Fibroblast of mammary gland (primary cell): ENCODE results near the gene ATP6V1B1.

ENCODE experiments used
- DNase-seq: peaks from one replicate; pipeline ENCODE4 v3.0.0-alpha.2; 2010; ENCODE audit warnings: low read depth
- H3K4me3 ChIP-seq: 2 replicates; pipeline ENCODE4 v1.5.1; 2011; ENCODE audit warnings: low read depth, mild to moderate bottlenecking, low read length, moderate library complexity; ENCODE audit not compliant: control insufficient read depth
- CTCF ChIP-seq: conservative IDR thresholded peaks from 2 replicates; pipeline ENCODE4 v1.5.1; 2011; ENCODE audit warnings: low read depth, low read length, inconsistent platforms; ENCODE audit not compliant: control insufficient read depth, insufficient read depth

Gene ATP6V1B1

DNA sequence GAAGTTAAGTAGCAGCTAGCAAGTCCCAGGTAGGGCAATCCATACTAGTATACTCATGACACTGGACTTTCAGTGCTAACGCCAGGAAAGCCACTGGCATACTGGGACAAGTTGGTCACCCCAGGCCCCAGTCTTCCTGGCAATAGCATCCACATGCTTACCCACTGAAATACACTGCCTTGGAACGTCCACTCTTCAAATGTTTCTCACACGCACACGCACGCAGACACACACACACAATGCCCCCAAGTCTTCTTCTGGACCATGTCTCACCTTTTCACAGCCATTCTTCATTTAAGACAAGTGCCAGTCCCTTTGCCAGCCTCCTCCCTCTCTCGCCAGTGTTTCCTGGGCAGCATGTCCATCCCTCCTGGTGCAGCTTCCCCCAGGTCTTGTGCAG, 67.7 kb downstream of the ATP6V1B1 start:
- no peak for DNase-seq
- no peak overlapping the region for H3K4me3 ChIP-seq
- TF ChIP-seq CTCF: no peak

DNA sequence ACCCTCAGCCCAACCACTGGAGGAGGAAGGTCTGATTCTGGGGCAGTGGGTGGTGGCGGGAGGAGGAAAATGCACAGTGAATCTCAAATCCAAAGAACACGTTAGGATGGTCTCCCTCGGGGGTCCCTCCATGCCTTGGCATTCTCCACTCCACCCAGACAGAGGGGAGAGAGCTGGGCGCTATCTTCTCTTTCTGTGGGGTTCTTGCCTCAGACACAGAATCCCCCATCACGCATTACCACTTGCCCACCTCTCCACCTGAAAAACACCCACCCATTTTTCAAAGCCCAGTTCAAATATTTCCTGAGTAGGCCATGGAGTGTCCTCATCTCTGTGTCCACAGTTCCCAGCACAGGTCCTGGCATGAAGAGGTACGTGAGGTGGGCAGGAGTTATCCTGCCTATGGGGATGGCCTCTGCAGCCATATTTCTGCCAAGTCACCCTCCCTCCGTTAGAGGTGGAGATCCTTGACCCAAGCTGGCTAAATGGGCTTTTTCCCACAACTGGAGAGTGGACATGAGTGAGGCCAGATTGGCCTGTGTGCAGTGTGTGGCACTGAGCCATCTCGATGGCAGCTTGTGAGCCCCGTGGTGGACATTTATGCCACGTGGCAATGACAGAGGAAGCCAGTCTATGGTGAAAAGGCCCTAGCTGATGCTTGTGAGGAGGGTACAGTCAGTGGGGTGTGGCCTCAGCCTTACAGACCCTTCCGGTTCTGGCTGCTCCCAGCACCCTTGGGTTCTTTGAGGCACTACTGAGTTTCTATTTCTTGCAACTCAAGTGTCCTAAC, 68.5 kb downstream of the ATP6V1B1 start:
- no peak for DNase-seq
- no peak for TF ChIP-seq CTCF
- H3K4me3 ChIP-seq: no peak overlapping the region

- no peak overlapping the region for H3K4me3 ChIP-seq
- no peak for TF ChIP-seq CTCF
- no peak for DNase-seq
These were observed 69.2 kb downstream of the ATP6V1B1 start for GRCh38 chr2:71004857-71005256.

- no peak for TF ChIP-seq CTCF
- no peak for DNase-seq
- no peak overlapping the region for H3K4me3 ChIP-seq
These were observed 69.8 kb downstream of the ATP6V1B1 start for GRCh38 chr2:71005271-71006202.

DNA sequence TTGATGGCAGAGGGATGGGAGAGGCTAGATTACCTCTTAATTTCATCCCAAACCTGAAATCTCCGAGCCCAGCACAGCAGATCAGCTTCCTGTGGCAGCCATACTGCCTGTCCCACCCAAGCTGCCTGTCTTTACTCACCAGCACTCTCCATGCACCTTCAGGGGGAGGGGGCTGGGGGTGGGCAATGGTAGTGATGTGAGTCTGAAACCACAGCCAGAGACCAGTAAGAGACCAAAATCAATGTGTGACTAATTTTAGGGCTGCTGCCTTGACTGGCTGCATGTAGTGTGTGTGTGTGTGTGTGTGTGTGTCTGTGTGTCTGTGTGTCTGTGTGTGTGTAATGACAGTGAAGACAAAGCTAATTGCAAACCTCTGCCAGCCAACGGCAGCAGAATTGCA, 70.6 kb downstream of the ATP6V1B1 start:
- TF ChIP-seq CTCF: no peak
- no peak overlapping the region for H3K4me3 ChIP-seq
- no peak for DNase-seq

DNA sequence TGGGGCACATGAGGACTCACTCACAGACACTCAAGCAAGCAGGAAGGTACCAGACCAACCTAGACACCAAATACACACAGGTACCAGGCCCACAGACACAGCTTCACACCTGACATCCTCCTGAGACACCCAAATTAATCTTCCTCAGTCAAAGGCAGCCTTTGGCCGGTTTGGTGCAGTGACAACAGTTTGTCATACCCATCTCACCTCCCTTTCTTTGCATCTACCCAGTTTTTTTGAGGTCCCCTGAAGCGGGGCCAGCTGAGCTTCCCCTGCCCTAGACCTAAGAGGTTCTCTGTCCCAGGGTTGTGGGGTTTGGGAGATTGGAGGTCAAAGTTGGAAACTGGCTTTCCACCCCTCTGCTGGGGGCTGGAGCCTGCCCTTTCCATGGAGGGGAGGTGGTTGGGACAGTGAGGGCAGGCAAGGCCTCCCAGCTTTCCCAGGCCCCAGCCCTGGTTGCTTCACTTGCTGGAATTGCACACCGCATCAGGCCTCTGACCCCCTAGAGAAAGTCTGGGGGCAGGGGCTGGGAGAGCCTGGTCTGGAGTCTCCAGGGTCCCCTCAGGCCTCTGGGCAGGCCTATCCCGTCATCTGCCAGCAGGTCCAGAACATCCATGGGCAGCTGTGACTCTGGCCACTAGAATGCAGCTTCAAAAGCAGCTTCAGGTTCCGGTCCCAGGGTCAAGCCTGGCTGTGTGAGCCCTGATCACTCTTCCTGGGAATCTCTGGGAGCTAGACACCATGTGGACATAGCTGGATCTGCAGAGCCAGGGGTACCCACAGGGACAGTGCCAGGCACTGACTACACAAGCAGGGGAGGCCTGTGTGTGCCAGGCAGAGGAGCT, 71.5 kb downstream of the ATP6V1B1 start:
- no peak for TF ChIP-seq CTCF
- H3K4me3 ChIP-seq: no peak overlapping the region
- DNase-seq: no peak
